IPS-11a (cell line): ENCODE measurements around the gene ATP2B1.

Experiments
- H3K4me3 ChIP-seq: one replicate; pipeline ENCODE4 v1.5.1; 2013; ENCODE audit warnings: low read depth, low read length, control low read depth

ATP2B1 gene

DNA sequence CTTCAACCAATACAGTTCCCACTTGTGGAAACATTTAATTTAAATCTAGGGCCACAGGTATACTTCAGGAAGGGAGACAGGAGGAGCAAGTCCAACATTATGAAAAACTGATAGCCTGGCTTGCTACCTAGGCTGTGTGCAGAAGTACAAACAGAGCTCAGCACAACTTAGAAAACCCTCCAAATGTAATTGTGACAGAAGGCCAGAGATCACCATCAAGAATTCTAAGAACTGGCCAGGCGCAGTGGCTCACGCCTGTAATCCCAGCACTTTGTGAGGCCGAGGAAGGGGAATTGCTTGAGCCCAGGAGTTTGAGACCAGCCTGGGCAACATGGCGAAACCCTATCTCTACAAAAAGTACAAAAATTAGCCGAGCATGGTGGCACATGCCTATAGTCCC lies 14.1 kb downstream of the ATP2B1 start:
- H3K4me3 ChIP-seq = no peak overlapping the region

DNA sequence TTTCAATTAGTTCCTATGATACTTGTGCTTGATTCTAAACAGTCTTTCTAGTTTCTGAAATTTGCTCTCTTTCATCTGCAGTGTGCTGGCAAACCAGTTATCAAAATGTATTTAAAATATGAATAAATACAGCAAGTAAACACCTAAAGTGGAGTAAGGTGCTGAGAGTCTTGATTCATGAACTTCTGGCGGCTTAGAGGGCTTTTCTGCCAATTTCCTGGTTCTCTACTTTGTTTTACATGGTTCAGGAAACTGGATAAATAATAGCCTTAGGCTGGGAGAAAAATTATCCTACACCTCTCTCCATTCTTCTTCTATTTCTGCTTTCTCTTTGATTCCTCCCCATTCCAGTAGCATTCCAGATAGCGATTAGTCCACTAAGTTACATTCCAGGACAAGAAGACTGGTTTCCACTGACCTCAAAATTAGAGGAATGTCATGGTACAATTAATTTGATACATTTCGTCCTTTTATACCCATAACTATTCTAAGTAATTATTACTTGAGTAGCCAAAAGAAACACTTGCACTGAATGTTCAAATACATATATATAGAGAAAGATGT lies 14.9 kb downstream of the ATP2B1 start:
- H3K4me3 ChIP-seq = no peak overlapping the region

DNA sequence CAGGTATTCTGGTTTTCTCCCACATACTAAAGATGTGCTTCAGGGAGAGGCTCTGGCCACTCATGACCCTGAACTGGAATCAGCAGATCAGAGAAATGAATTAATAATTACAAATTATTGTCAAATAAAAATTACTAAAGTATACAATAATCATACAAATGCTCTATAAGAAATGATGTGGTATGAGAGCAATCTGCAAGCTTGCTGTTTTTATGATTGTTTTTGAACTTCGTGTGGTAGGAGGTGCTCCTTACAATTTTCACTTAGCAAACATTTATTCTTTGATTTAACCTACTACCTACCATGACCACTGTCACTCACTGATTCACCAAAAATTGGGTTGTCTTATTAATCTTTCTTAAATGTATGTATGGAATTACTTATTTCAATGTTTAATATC lies 16.2 kb downstream of the ATP2B1 start:
- H3K4me3 ChIP-seq = no peak overlapping the region

DNA sequence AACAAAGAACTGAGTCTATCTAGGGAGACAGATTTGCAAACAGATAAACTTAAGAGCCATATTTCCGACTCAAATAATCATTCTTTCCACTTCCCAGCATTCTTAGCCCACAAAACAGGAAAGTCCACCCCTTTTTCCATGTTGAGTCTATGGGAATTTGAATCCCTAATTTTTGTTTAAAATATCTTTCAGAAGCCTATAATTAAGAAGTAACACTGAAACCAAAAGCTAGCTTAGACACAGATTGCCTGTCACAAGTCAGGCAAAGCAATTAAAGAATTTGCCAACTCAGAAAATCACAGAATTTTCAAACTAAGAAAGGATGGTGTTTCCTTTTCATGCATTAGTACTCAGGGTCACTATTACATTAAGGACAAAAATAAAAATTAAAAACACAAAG lies 17.0 kb downstream of the ATP2B1 start:
- no peak overlapping the region for H3K4me3 ChIP-seq

DNA sequence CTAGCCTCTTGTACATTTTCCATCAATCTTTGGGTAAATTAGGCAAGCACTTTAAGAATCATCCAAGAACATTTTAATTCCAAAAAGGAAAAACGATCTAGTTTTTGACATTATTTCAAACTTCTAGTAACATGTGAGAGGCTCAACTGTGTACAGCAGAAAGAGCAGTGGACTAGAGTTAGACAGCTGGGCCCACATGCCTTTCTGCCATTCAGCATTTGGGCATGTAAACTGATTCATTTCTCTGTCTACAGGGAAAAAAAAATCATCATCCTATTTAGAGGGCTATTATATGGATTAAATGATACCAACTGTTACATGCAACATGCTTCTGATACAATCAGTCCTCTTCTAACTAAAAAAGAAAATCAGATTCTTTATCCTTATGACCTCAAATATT lies 17.7 kb downstream of the ATP2B1 start:
- H3K4me3 ChIP-seq = no peak overlapping the region

DNA sequence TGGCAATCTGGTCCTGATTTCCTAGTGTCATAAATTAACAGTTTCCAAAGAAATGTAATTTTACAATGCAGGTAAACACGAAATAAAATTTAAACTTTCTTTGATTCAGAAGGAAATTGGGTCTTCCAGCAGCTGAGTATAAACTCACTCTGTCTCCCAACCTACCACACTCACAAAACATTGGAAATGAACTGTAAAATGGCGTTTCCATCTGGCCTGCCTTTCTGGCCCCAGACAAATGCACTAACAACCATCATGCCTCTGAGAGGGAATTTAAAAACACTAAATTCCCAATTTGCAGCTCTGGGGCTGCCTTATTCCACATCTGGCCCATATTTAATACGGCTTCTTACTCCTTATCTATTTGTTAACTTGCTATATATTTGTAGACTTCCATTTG lies 19.3 kb downstream of the ATP2B1 start:
- H3K4me3 ChIP-seq = no peak overlapping the region

DNA sequence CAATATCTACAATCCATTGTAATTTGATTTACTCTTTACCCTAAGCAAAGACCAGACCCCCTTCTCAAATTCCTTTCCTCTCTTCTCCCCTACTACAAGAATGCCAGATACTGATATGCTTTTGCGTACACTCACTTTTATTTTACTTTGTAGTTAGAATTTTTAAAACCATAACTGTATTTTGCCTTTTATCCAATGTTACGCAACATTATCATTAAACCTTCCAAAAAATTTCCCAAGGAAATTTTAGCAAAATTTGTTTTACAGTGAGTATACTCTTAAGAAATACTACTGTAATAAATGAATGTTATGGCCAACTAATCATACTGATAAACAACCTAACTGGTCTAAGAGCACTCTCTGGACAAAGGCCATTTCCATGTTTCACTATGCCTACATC lies 22.3 kb downstream of the ATP2B1 start:
- H3K4me3 ChIP-seq = no peak overlapping the region

DNA sequence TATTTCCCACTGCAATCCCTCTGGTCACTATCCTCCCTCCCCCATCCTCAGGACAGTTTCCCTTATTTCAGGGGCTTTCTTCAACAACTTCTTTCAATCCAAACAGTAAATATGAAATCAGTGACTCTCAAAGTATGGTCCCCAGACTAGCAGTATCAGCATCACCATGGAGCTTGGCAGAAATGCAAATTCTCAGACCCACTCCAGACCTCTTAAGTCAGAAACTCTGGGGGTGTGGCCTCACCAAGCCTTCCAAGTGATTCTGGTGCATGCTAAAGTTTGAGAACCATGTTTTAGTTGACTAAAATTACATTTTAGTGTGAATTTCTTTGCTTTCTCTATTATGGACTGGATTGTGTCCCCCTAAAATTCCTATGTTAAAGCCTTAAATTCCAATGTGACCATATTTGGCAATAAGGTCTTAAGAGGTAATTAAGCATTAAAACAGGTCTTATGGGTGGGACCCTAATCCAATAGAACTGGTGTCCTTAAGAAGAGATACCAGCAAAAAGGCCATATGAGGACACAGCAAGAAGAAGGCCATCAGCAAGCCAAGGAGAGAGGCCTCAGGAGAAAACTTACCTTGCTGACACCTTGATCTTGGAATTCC lies 23.2 kb downstream of the ATP2B1 start:
- H3K4me3 ChIP-seq = no peak overlapping the region

DNA sequence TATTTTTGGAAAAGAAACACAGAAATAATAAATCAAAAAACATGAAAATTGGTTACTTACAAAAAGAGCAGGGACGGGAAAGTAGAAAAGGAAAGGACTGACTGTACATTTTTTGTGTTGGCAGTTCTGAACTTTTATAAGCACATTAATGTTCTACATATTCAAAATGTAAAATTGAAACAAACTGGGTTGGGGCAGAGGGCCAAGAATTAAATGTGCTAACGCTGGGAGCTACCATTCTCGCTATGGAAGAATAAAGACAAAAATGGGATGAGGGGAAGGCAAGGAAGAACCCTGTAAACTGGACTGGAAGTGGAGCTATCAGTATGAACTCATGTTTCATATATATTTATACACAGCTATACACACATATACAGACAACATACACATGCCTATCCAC lies 24.5 kb downstream of the ATP2B1 start:
- no peak overlapping the region for H3K4me3 ChIP-seq

DNA sequence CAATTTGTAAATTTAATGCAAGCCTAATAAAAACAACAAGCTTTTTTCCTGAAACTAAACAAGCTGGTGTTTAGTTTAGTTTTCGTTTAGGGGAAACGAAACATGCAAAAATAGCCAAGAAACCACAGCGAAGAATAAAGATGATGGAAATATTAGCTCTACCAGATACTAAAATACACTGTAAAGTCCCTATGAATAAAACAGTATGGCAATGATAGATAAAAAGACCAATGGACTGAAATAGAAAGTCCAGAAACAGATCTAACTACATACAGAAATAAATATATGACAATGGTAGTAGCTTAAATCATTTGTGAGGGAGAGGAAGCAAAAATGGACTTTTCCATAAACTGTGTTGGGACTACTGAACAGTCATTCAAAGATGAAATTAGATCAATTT lies 26.4 kb downstream of the ATP2B1 start:
- H3K4me3 ChIP-seq = no peak overlapping the region

DNA sequence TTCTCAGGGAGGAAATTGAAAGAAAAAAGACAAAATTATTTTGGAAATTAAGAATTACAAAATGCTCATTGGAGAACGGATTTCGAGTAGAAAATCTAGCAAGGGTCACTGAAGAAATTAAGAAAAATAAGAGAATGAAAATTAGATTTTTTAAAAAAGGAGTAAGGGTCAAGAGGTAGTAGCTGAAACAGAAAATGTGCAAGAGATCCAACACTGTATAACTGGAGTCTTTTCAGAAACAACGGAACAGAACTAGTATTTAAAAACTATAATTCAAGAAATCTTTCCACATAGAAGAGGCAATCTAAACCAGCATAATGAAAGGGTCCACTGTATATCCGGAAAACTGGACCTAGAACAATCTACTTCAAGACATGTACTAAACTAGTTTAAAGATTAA lies 28.2 kb downstream of the ATP2B1 start:
- no peak overlapping the region for H3K4me3 ChIP-seq

DNA sequence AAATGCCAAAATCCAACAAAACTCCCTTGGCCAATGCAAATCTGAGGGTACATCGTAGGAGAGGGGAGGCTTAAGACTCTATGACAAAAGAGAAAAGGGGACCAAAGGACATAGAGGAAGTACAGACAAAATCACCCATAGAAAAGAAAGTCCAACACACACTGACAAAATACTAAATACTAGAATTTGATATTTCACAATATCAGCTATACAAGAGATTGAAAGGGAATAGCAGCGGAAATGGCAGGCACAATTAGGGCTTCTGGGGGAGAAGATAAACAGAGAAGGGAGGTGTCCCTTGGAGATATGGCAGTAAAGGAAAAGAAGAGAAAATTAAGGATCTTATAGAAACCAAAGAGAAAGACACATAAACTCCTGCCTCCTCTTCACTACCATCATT lies 29.0 kb downstream of the ATP2B1 start:
- H3K4me3 ChIP-seq = no peak overlapping the region

DNA sequence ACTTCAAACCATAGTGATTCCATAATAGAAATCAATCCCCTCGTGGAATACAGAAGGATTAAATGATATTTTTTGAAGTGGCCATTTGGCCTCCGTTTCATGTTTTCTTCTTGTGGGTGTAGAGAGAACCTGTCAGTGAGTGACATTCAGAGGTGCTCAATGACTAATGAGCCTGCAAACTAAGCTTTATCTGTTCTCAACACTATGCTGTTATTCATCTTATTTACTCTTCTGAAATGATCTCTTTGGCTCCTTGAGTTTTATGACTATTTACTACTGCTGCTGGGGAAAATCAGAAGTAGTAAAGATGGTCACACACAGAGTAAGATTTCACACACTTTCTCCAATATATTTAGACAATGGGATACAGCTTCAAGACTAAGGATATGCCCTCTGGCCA lies 30.4 kb downstream of the ATP2B1 start:
- H3K4me3 ChIP-seq = no peak overlapping the region

DNA sequence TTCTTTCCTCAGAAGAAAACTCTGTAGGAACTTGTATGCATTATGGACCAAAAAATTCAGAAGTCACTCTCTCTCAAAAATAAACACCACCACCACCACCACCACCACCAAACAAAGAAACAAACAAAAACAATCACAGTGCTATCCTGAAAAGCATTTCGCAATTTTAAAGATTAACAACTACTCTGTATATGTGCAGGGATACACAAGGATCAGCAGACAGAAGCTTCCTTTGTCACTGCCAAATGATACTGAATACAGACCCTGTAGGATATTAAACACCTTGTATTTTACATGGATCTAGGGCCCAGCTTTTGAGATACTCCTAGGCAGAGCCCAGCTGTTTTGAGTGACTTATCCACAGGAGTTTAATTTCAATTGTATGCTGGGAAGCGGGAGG lies 31.7 kb downstream of the ATP2B1 start:
- no peak overlapping the region for H3K4me3 ChIP-seq

DNA sequence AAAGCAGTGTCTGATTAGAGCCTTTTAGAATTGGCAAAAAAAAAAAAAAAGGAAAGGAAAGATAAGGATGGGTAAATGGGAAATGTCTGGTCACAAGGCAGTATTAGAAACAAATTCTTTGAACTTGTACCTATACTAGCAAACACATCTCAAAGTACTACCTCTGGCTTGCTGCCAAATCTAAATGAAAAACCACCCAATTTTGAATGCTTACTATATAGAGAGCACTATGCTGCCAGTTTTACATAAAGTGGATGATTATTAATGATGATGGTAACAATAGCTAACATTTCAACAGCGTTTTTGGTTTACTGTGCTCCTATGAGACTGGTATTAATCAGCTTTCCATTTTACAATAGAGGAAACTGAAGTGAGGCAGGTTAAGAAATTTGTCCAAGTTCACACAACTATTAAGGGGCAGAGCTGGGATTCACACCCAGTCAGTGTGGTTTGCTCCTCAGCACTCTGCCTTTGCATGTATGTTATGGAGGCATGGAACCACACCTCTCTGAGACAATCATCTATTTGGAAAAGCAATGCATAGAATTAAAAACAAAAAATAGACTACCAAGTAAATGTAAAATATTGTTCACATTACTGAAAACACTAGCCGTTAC lies 34.2 kb downstream of the ATP2B1 start:
- H3K4me3 ChIP-seq = no peak overlapping the region

DNA sequence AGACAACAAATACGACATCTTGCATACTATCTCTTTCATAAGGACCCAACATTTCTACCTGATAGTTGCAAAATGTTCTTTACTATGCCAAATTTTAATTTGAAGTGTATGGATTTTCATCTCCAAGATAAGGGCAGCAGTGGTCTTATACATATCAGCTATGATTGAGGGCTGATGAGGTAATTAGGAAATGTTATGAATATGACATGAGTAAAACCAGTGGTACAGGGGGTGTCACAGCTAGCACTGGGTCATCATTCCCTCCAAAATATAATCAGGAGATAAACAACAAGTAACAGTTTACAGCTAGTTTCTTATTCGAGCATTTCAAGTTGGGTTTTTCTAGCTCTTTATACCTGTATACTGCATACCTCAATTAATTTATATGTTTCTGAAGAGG lies 35.0 kb downstream of the ATP2B1 start:
- H3K4me3 ChIP-seq = no peak overlapping the region

DNA sequence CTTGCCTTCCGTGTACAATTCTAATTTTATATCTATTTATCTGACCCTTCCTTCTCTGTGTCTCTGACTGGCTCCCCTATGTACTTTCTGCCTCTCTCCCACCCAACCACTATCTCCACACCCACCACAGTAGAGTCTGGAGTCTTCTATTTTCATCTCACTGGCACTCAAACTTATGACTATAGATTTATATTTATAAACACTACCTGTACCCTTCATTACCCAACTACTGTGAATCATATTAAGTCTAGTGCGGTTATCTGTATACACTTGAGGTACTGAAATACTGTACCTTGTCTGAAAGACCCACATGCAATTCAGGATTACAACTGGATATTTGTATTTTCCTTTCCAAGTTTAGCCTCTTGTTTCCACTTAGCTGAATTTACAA lies 36.1 kb downstream of the ATP2B1 start:
- H3K4me3 ChIP-seq = no peak overlapping the region

DNA sequence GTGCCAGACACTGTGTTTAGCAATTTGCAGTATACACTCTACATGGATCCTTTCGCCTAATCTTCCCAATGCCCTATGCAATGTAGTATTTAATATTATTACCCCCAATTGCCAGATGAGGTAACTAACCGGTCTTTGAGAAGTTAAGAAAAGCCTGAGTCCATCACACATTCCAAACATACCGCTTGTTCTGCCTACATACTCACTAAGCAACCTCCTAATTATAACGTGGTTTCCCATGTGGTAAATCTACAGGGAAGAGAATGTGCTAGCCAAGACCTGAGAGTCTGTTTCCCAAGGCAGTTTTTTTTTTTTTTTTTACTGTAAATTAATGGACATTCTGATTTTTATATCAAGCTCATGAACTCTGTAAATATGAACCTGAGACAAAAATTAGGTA lies 37.2 kb downstream of the ATP2B1 start:
- no peak overlapping the region for H3K4me3 ChIP-seq

DNA sequence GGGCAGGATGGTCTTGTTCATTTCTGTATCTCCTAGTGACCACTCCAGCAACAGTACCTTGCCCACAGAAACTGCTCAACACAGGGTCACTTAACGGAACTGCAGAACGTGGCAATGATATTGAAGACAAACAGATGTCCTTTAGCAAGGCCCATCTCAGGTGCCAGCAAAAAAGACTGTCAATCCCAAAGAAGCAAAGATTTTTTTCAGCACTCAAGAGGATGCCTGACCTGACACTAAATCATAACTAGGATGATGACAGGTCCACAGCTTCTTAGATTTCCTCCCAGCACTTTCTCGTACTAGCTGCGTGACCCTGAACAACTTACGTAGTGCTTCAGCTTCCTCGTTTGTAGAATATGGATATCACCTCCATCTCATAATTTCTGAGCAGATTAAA lies 39.4 kb downstream of the ATP2B1 start:
- no peak overlapping the region for H3K4me3 ChIP-seq

DNA sequence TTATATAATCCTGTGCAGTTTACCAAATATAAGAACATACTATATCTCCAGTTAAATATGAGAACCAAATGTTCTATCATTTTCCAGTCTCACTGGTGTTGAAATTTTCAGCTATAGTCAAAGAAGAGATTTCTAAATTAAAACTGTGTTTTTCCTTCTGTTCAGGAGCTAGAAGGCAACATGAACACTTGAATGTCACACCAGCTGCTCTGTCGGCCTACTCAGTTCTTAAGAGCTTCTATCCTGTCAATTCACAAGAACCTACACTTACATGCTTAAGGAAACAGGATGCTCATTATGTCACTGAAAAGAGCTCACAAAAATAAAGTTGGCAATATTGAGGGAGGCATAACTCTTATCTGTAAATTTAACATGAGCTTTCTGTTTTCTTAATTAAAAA lies 43.1 kb downstream of the ATP2B1 start:
- H3K4me3 ChIP-seq = no peak overlapping the region

DNA sequence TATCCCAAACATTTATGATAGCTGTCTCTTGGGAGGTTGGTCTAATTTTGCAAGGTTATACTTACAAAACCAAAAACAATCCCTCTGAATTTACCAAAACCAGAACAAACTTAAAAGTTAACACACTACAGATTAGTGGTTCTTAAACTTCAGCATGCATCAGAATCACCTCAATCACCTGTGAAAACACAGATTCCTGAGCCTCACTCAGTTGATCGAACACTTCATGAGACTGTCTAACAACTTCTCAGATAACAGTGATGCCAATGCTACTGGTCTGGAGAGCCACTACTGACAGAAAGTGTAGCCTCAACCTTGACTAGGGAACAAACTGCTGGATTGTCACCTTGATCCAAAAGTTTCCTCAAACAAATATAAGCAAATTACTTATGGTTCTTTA lies 44.2 kb downstream of the ATP2B1 start:
- H3K4me3 ChIP-seq = no peak overlapping the region

DNA sequence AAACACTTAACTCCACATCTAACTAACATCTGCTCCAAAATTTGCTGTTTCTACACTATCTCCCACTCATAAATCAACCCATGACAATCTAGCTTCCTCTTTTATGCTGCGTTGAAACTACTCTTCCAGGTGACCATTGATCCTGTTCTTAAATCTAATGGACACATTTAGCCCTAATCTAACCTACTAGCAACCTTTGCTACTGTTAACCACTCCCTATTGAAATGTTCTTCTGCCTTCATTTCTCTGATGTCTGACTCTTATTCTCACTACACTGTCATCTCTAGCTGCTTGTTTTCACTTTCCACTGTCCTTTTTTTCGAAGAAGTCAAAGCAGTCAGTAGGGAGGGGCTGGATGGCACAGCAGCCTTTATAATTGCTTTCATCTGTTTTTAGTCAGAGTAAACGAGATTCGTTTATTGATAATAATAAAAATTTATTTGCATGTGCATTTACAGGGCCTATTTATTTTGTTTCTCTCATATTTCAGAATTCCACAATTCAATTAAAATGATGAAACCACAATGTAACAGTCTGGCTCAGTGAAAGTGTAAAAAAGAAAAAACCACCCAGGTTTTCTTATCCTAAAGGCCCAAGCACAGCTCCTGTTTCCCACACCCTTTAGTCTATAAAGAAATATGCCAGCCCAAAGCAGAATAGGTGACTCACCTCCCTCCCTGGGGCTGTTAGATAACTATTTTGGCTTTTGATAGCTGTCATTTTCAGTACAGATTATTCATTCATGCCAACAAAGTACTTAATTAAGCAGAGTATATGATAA lies 44.9 kb downstream of the ATP2B1 start:
- H3K4me3 ChIP-seq = no peak overlapping the region
